ENCODE measurements around the gene CTR9. TPM values are rescaled to one million over a fixed set of nuclear protein-coding genes. Genes with fewer than 3 reads are reported as not detected.

Gene CTR9
- total and polyA plus RNA-seq, 2 of the 13 experiments (the other 11 are each of a cell fraction or from before 2014, with no cell fraction given): 6.6 to 22.1 TPM

- TF ChIP-seq, protein P1, sequence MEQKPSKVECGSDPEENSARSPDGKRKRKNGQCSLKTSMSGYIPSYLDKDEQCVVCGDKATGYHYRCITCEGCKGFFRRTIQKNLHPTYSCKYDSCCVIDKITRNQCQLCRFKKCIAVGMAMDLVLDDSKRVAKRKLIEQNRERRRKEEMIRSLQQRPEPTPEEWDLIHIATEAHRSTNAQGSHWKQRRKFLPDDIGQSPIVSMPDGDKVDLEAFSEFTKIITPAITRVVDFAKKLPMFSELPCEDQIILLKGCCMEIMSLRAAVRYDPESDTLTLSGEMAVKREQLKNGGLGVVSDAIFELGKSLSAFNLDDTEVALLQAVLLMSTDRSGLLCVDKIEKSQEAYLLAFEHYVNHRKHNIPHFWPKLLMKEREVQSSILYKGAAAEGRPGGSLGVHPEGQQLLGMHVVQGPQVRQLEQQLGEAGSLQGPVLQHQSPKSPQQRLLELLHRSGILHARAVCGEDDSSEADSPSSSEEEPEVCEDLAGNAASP (CRISPR knock-in tag; IDR thresholded peaks at IDR 0.05; ENCODE audit: borderline replicate concordance): no peak
Observed at GRCh38 chr11:10758957-10759356, 7.9 kb downstream of the CTR9 start (continued).

- DNase-seq (ENCODE audit: low spot score) (peak; percentile 34), FAIRE-seq (no peak), ATAC-seq (peak; percentile 83)
- Histone ChIP-seq H3K36me3 (replicated peaks in 1 of 2; ENCODE audit: control insufficient read depth in 1 of 2, insufficient read depth in 2 of 2, low read length in 2 of 2) (peaks cover 20 to 50% of the 10 kb centered on the region in 2 experiments), H3K9ac (ENCODE audit: insufficient read depth, low read depth, low read length) (no peak overlapping the region), H3K4me2 (ENCODE audit: low read depth, low read length) (no peak overlapping the region), H3K27ac (ENCODE audit: extremely low read length, insufficient read depth, low read length) (peak overlapping the region; percentile 16), H3K4me1 (ENCODE audit: insufficient read depth, low read length) (peaks cover 13% of the 10 kb centered on the region), H3K27me3 (ENCODE audit: control insufficient read depth in 1 of 2, insufficient read depth in 2 of 2, low read length in 2 of 2) (no peaks in the 10 kb centered on the region), H4K20me1 (ENCODE audit: insufficient read depth, low read length) (no peaks in the 10 kb centered on the region), H3K4me3 (replicated peaks in 1 of 3; ENCODE audit: insufficient read depth in 1 of 3, low read depth in 2 of 3, low read length in 3 of 3) (no peak overlapping the region), H2AFZ (ENCODE audit: low read length) (no peak overlapping the region), H3K9me3 (ENCODE audit: low read length) (no peaks in the 10 kb centered on the region), H3K79me2 (ENCODE audit: insufficient read depth, low read length) (no peaks in the 10 kb centered on the region)
- no TSS peak for BruUV-seq (replicated peaks)
- CTCF ChIA-PET (ENCODE audit: low intra/inter-chr PET ratio, low total read pairs): no interaction called here
- POLR2A ChIA-PET: interaction anchor here (1.6 to 1.7 kb wide), 2 partner anchors 10 to 48 kb away, joined by 5 to 14 read pairs; partner anchors contain the start of genes CTR9 and EIF4G2
- in situ Hi-C loops (cut with HindIII; ENCODE audit: extremely low pct_ligation_motif_present, low pct_unique_long_range_greater_than_20kb) (no loop called here), intact Hi-C loops (cut with micrococcal nuclease; ENCODE audit: unreplicated experiment) (no loop called here)
- 60% methylated on average over 6 of the region's 6 CpGs for WGBS (ENCODE audit: low lambda C conversion rate)
- TF ChIP-seq TEAD2 (CRISPR knock-in tag; IDR thresholded peaks at IDR 0.05): no peak
- no peak for TF ChIP-seq ZNF367 (CRISPR knock-in tag; IDR thresholded peaks at IDR 0.05; ENCODE audit: borderline replicate concordance)
- TF ChIP-seq FLYWCH1 (CRISPR knock-in tag; IDR thresholded peaks at IDR 0.05): no peak
- TF ChIP-seq ZNF569 (CRISPR knock-in tag; IDR thresholded peaks at IDR 0.05; ENCODE audit: borderline replicate concordance): no peak
- TF ChIP-seq, protein P2, sequence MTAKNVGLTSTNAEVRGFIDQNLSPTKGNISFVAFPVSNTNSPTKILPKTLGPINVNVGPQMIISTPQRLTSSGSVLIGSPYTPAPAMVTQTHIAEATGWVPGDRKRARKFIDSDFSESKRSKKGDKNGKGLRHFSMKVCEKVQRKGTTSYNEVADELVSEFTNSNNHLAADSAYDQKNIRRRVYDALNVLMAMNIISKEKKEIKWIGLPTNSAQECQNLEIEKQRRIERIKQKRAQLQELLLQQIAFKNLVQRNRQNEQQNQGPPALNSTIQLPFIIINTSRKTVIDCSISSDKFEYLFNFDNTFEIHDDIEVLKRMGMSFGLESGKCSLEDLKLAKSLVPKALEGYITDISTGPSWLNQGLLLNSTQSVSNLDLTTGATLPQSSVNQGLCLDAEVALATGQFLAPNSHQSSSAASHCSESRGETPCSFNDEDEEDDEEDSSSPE (CRISPR knock-in tag; IDR thresholded peaks at IDR 0.05): no peak
- no peak for TF ChIP-seq CCDC6 (CRISPR knock-in tag; IDR thresholded peaks at IDR 0.05)
- TF ChIP-seq IRF2 (CRISPR knock-in tag; IDR thresholded peaks at IDR 0.05): 0 out of 2 replicates have a peak, but pooled peaks have one; percentile 25
- no peak for TF ChIP-seq SRF (IDR thresholded peaks at IDR 0.05; ENCODE audit: low read depth, low read length)
- TF ChIP-seq ETS1 (CRISPR knock-in tag; IDR thresholded peaks at IDR 0.05): no peak
- peak; percentile 40; the same call in 1 of the 2 replicates for TF ChIP-seq SOX5 (CRISPR knock-in tag; IDR thresholded peaks at IDR 0.05; ENCODE audit: borderline replicate concordance)
- TF ChIP-seq GABPA (IDR thresholded peaks at IDR 0.05; ENCODE audit: low read depth, low read length): no peak
- no peak for TF ChIP-seq GABPA (CRISPR knock-in tag; IDR thresholded peaks at IDR 0.05; ENCODE audit: low read depth)
- TF ChIP-seq, protein P3, sequence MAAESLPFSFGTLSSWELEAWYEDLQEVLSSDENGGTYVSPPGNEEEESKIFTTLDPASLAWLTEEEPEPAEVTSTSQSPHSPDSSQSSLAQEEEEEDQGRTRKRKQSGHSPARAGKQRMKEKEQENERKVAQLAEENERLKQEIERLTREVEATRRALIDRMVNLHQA (CRISPR knock-in tag; IDR thresholded peaks at IDR 0.05): no peak
- TF ChIP-seq, protein P4, sequence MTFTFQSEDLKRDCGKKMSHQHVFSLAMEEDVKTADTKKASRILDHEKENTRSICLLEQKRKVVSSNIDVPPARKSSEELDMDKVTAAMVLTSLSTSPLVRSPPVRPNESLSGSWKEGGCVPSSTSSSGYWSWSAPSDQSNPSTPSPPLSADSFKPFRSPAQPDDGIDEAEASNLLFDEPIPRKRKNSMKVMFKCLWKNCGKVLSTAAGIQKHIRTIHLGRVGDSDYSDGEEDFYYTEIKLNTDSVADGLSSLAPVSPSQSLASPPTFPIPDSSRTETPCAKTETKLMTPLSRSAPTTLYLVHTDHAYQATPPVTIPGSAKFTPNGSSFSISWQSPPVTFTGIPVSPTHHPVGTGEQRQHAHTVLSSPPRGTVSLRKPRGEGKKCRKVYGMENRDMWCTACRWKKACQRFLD (CRISPR knock-in tag; IDR thresholded peaks at IDR 0.05; ENCODE audit: borderline replicate concordance): no peak
Observed at GRCh38 chr11:10761085-10761698, 10.1 kb downstream of the CTR9 start.

Data from HepG2 (cell line).